AG10803 (cell line): ENCODE results near the gene FARP1.

Experiments used
- DNase-seq: peaks from one replicate; pipeline ENCODE4 v3.0.0; 2010; ENCODE audit warnings: low read depth
- H3K4me3 ChIP-seq: 2 replicates; pipeline ENCODE4 v1.5.1; 2011; ENCODE audit warnings: mild to moderate bottlenecking, low read length, control low read depth
- CTCF ChIP-seq: conservative IDR thresholded peaks from 2 replicates; pipeline ENCODE4 v1.5.1; 2011; ENCODE audit warnings: mild to moderate bottlenecking, low read length, control low read depth, inconsistent platforms

Gene FARP1

GRCh38 chr13:98435376-98435775 lies 292.5 kb downstream of the FARP1 start:
- H3K4me3 ChIP-seq = no peak overlapping the region
- no peak for TF ChIP-seq CTCF
- DNase-seq = no peak

GRCh38 chr13:98436233-98436910 lies 293.5 kb downstream of the FARP1 start:
- no peak for DNase-seq
- no peak for TF ChIP-seq CTCF
- H3K4me3 ChIP-seq = no peak overlapping the region

GRCh38 chr13:98438246-98439125 lies 295.6 kb downstream of the FARP1 start:
- no peak for TF ChIP-seq CTCF
- no peak overlapping the region for H3K4me3 ChIP-seq
- no peak for DNase-seq

GRCh38 chr13:98439126-98439828 lies 296.4 kb downstream of the FARP1 start:
- TF ChIP-seq CTCF = no peak
- H3K4me3 ChIP-seq = no peak overlapping the region
- no peak for DNase-seq

GRCh38 chr13:98439896-98440295 lies 297.0 kb downstream of the FARP1 start:
- TF ChIP-seq CTCF = no peak
- H3K4me3 ChIP-seq = no peak overlapping the region
- no peak for DNase-seq

- H3K4me3 ChIP-seq = no peak overlapping the region
- no peak for TF ChIP-seq CTCF
- no peak for DNase-seq
Measured at GRCh38 chr13:98440390-98441055, 297.6 kb downstream of the FARP1 start.
